H9 (cell line): ENCODE results near the gene PFN2. TPM values are rescaled to one million over a fixed set of nuclear protein-coding genes. Genes with fewer than 3 reads are reported as not detected.

Source experiments
- DNase-seq: peaks from one replicate; pipeline ENCODE4 v3.0.0-alpha.2; 2017
- H2AFZ ChIP-seq: one replicate; pipeline ENCODE4 v1.6.1; 2013; ENCODE audit warnings: mild to moderate bottlenecking, low read length, control low read depth, moderate library complexity
- H2AK5ac ChIP-seq: 2 replicates; pipeline ENCODE4 v1.6.1; 2013; ENCODE audit warnings: low read length, control low read depth, mixed read lengths; ENCODE audit not compliant: insufficient read length
- H2BK120ac ChIP-seq: one replicate; pipeline ENCODE4 v1.6.1; 2013; ENCODE audit warnings: low read depth, mild to moderate bottlenecking, low read length, control low read depth, inconsistent platforms; ENCODE audit not compliant: poor library complexity, severe bottlenecking
- H2BK12ac ChIP-seq: 2 replicates; pipeline ENCODE4 v1.6.1; 2013; ENCODE audit warnings: low read length, control low read depth, mixed read lengths, low read depth; ENCODE audit not compliant: insufficient read length
- H2BK15ac ChIP-seq: 2 replicates; pipeline ENCODE4 v1.6.1; 2013; ENCODE audit warnings: low read depth, low read length, control low read depth
- H2BK20ac ChIP-seq: one replicate; pipeline ENCODE4 v1.6.1; 2013; ENCODE audit warnings: low read depth, mild to moderate bottlenecking, low read length, control low read depth, inconsistent platforms; ENCODE audit not compliant: poor library complexity, severe bottlenecking
- H2BK5ac ChIP-seq: 2 replicates; pipeline ENCODE4 v1.6.1; 2013; ENCODE audit warnings: low read length, control low read depth, mixed read lengths; ENCODE audit not compliant: insufficient read length
- H3K14ac ChIP-seq: 2 replicates; pipeline ENCODE4 v1.6.1; 2013; ENCODE audit warnings: low read length, control low read depth; ENCODE audit not compliant: insufficient read depth
- H3K18ac ChIP-seq: 2 replicates; pipeline ENCODE4 v1.6.1; 2013; ENCODE audit warnings: low read depth, mild to moderate bottlenecking, mixed read lengths, low read length, control low read depth; ENCODE audit not compliant: insufficient read length
- H3K23ac ChIP-seq: 2 replicates; pipeline ENCODE4 v1.6.1; 2013; ENCODE audit warnings: low read length, control low read depth, mixed read lengths, low read depth; ENCODE audit not compliant: insufficient read length
- H3K23me2 ChIP-seq: 2 replicates; pipeline ENCODE4 v1.6.1; 2013; ENCODE audit warnings: low read depth, mild to moderate bottlenecking, mixed read lengths, low read length, control low read depth; ENCODE audit not compliant: insufficient read length, poor library complexity, severe bottlenecking
- H3K27ac ChIP-seq: 2 replicates; pipeline ENCODE4 v1.5.1; 2013; ENCODE audit warnings: low read length, control low read depth, mixed read lengths, low read depth; ENCODE audit not compliant: insufficient read length
- H3K27me3 ChIP-seq: 2 replicates; pipeline ENCODE4 v1.6.1; 2013; ENCODE audit warnings: low read length, control low read depth, inconsistent platforms; ENCODE audit not compliant: insufficient read depth
- H3K4ac ChIP-seq: 2 replicates; pipeline ENCODE4 v1.6.1; 2013; ENCODE audit warnings: low read depth, mild to moderate bottlenecking, control low read depth, inconsistent platforms, low read length, moderate library complexity
- H3K4me1 ChIP-seq: 2 replicates; pipeline ENCODE4 v1.6.1; 2013; ENCODE audit warnings: low read length, control low read depth, inconsistent platforms; ENCODE audit not compliant: insufficient read depth
- H3K4me2 ChIP-seq: 2 replicates; pipeline ENCODE4 v1.6.1; 2013; ENCODE audit warnings: low read length, control low read depth, mixed read lengths; ENCODE audit not compliant: insufficient read length, insufficient read depth
- H3K56ac ChIP-seq: 2 replicates; pipeline ENCODE4 v1.6.1; 2013; ENCODE audit warnings: low read depth, mild to moderate bottlenecking, mixed read lengths, low read length, control low read depth; ENCODE audit not compliant: insufficient read length
- H3K79me1 ChIP-seq: 2 replicates; pipeline ENCODE4 v1.6.1; 2013; ENCODE audit warnings: low read depth, mild to moderate bottlenecking, moderate library complexity, low read length, control low read depth, inconsistent platforms; ENCODE audit not compliant: insufficient read depth, poor library complexity, severe bottlenecking
- H3K79me2 ChIP-seq: 2 replicates; pipeline ENCODE4 v1.6.1; 2013; ENCODE audit warnings: low read length, control low read depth, inconsistent platforms; ENCODE audit not compliant: insufficient read depth
- H3K9ac ChIP-seq: 2 replicates; pipeline ENCODE4 v1.6.1; 2013; ENCODE audit warnings: low read length, control low read depth, mixed read lengths; ENCODE audit not compliant: insufficient read length; ENCODE audit errors: extremely low read depth
- H3K9me3 ChIP-seq: one replicate; pipeline ENCODE4 v1.6.1; 2013; ENCODE audit warnings: low read depth, low read length, inconsistent platforms; ENCODE audit not compliant: control insufficient read depth
- H3T11ph ChIP-seq: one replicate; pipeline ENCODE4 v1.6.1; 2013; ENCODE audit warnings: mild to moderate bottlenecking, low read length, control low read depth, inconsistent platforms
- H4K20me1 ChIP-seq: one replicate; pipeline ENCODE4 v1.6.1; 2013; ENCODE audit not compliant: control insufficient read depth, insufficient read length, insufficient read depth
- H4K5ac ChIP-seq: 2 replicates; pipeline ENCODE4 v1.6.1; 2013; ENCODE audit warnings: low read depth, mild to moderate bottlenecking, mixed read lengths, low read length, control low read depth; ENCODE audit not compliant: insufficient read length
- H4K8ac ChIP-seq: replicated peaks from 2 replicates; pipeline ENCODE4 v1.6.1; 2013; ENCODE audit warnings: low read length, control low read depth, mixed read lengths, low read depth; ENCODE audit not compliant: insufficient read length
- H4K91ac ChIP-seq: 2 replicates; pipeline ENCODE4 v1.6.1; 2013; ENCODE audit warnings: low read depth, mild to moderate bottlenecking, moderate library complexity, mixed read lengths, low read length, control low read depth; ENCODE audit not compliant: insufficient read length
- H3K27ac Mint-ChIP-seq, 3 experiments: 2 replicates in 2 of 3; 3 replicates in 1 of 3; pipeline ENCODE4 v1.8.0; 2020 to 2021; ENCODE audit warnings: mixed read lengths in 3 of 3, mild to moderate bottlenecking in 1 of 3, moderate library complexity in 1 of 3
- H3K27me3 Mint-ChIP-seq: 2 replicates; pipeline ENCODE4 v1.8.0; 2021; ENCODE audit warnings: low read depth, mild to moderate bottlenecking, moderate library complexity, mixed read lengths
- H3K36me3 Mint-ChIP-seq, 3 experiments: 2 replicates in 2 of 3; 3 replicates in 1 of 3; pipeline ENCODE4 v1.8.0; 2020 to 2021; ENCODE audit warnings: low read depth in 3 of 3, mixed read lengths in 3 of 3; ENCODE audit not compliant: insufficient read depth in 1 of 3
- H3K4me1 Mint-ChIP-seq, 2 experiments: 2 replicates each; pipeline ENCODE4 v1.8.0; 2020; ENCODE audit warnings: mixed read lengths in 2 of 2
- H3K4me3 Mint-ChIP-seq, 2 experiments: 2 replicates in 1 of 2; 3 replicates in 1 of 2; pipeline ENCODE4 v1.8.0; 2020 to 2021; ENCODE audit warnings: mild to moderate bottlenecking in 2 of 2, mixed read lengths in 2 of 2, moderate library complexity in 1 of 2
- H3K9me3 Mint-ChIP-seq, 2 experiments: 2 replicates in 1 of 2; 3 replicates in 1 of 2; pipeline ENCODE4 v1.8.0; 2020; ENCODE audit warnings: mild to moderate bottlenecking in 2 of 2, mixed read lengths in 2 of 2, moderate library complexity in 1 of 2
- CTCF ChIP-seq: fragments of 200-600 bp; sonication (generic); conservative IDR thresholded peaks from 3 replicates; pipeline ENCODE4 v1.8.0; 2021; ENCODE audit warnings: antibody characterized with exemption, mild to moderate bottlenecking
- WGBS: extraction: QIAGEN DNeasy Blood & Tissue Kit; methylation state at CpG from one replicate; pipeline ENCODE4 v1.1.7; 2013; ENCODE audit warnings: missing lambda C conversion rate, low lambda C conversion rate, mixed read lengths; ENCODE audit not compliant: insufficient read length; ENCODE audit errors: extremely low coverage; 5-methylcytosine and 5-hydroxymethylcytosine counted together
- total RNA-seq: library from RNA; stranded (reverse); gene quantifications from 2 replicates; pipeline ENCODE4 v1.2.1, GENCODE V29; 2021

Gene PFN2
- total RNA-seq, 1 experiment from 2014 or later, result 174 TPM

DNA sequence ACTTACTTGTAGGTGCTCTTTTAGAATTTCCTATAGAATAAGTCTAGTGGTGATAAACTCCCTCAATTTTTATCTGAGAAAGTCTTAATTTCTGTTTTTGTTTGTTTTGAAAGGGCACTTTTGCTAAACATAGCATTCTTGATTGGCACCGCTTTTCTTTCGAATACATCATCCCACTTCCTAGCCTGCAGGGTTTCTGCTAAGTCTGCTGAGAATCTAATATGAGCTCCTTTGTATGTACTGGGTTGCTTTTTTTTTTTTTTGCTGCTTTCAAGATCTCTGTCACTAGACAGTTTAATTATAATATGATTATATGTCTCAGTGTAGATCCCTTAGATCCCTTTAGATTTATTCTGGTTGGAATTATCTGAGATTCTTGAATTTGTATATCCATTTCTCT is 21.5 kb downstream of the PFN2 start:
- no peak overlapping the region for H3K56ac ChIP-seq
- H3K4ac ChIP-seq, result no peak overlapping the region
- no peaks in the 10 kb centered on the region for H4K20me1 ChIP-seq
- no peaks in the 10 kb centered on the region for H3K4me1 ChIP-seq
- H3K27ac ChIP-seq, result no peak overlapping the region
- H3K79me2 ChIP-seq, result no peaks in the 10 kb centered on the region
- H3K23ac ChIP-seq, result no peak overlapping the region
- H4K8ac ChIP-seq, result no peak overlapping the region
- H2AFZ ChIP-seq, result no peak overlapping the region
- no peak overlapping the region for H2BK15ac ChIP-seq
- peaks cover 31 to 33% of the 10 kb centered on the region in 2 experiments for H3K9me3 Mint-ChIP-seq
- no peak overlapping the region for H4K91ac ChIP-seq
- H3K14ac ChIP-seq, result no peak overlapping the region
- no peak overlapping the region for H2AK5ac ChIP-seq
- no peak for DNase-seq
- no peak for TF ChIP-seq CTCF
- no peak overlapping the region for H4K5ac ChIP-seq
- no peak overlapping the region for H2BK20ac ChIP-seq
- no peaks in the 10 kb centered on the region for H3K23me2 ChIP-seq
- H3K9ac ChIP-seq, result no peak overlapping the region
- no peaks in the 10 kb centered on the region for H3K79me1 ChIP-seq
- H3K27me3 Mint-ChIP-seq, result no peaks in the 10 kb centered on the region; the same call in 1 of the 2 replicates
- H2BK120ac ChIP-seq, result no peak overlapping the region
- H2BK12ac ChIP-seq, result no peak overlapping the region
- no peak overlapping the region for H3K4me2 ChIP-seq
- H3K4me3 Mint-ChIP-seq, result no peak overlapping the region
- H3K27ac Mint-ChIP-seq, result no peak overlapping the region
- peaks cover 7 to 8% of the 10 kb centered on the region in 2 experiments for H3K4me1 Mint-ChIP-seq
- H3K18ac ChIP-seq, result no peak overlapping the region
- no CpG with 5 or more reads among the region's 2 CpGs for WGBS
- H3K27me3 ChIP-seq, result no peaks in the 10 kb centered on the region
- H3K36me3 Mint-ChIP-seq, result peaks cover 44 to 70% (median 62%) of the 10 kb centered on the region in 3 experiments
- H2BK5ac ChIP-seq, result no peak overlapping the region
- no peaks in the 10 kb centered on the region for H3K9me3 ChIP-seq
- H3T11ph ChIP-seq, result no peak overlapping the region
